Mesenteric fat pad (tissue), 1 donor: Measurements from ENCODE around the gene IGFL4. TPM values are rescaled to one million over a fixed set of nuclear protein-coding genes. Genes with fewer than 3 reads are reported as not detected.

Source experiments
- DNase-seq: peaks from one replicate; pipeline ENCODE4 v3.0.0-alpha.2; 2020; ENCODE audit warnings: low spot score
- microRNA-seq: library from miRNA; unstranded; fragments of <30 nt; microRNA quantifications from one replicate; pipeline ENCODE4 v1.2.0, GENCODE V29; 2020; ENCODE audit warnings: borderline number of aligned reads
- total RNA-seq: library from RNA; stranded (reverse); fragmentation: NEBNext Ultra II Directional; extraction: Animal tissue kit (Norgen Biotek cat#: 25700); gene quantifications from one replicate; pipeline ENCODE4 v1.2.1, GENCODE V29; 2021
- donor health status: DM: yes; HTN: yes; CAD: no.

The IGFL4 gene
- total RNA-seq, 1 donor from 2014 or later: not detected

DNA sequence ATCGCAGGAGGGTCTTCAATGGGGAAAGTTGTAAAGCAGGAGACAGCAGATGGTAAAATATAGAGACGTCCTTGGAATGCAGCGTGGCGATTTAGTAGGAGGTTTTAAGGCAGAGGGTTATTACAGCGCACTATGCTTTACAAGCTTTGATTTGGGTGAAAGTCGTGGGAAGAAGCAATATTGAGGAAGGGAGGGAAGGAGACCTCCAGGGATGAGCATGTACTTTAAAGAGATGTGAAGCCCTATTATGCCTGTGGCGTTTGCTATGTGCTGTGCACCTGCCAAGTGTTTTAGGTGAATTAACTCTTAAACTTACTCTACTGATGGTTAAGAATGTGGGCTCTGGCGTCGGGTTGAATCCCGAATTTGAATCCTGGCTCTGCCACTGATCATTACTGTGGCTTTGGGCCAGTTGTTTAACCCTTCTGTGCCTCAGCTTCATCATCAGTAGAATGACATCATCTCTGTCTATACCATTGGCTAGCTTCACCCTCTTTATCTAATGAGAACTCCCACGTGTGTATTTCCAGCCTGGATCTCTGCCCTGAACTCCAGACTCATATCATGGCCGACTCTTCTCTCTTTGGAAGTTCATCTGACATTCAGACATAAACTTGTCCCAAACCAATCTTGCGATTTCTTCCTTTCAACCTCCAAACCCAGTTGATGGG lies 45.0 kb downstream of the IGFL4 start:
- DNase-seq: no peak

DNA sequence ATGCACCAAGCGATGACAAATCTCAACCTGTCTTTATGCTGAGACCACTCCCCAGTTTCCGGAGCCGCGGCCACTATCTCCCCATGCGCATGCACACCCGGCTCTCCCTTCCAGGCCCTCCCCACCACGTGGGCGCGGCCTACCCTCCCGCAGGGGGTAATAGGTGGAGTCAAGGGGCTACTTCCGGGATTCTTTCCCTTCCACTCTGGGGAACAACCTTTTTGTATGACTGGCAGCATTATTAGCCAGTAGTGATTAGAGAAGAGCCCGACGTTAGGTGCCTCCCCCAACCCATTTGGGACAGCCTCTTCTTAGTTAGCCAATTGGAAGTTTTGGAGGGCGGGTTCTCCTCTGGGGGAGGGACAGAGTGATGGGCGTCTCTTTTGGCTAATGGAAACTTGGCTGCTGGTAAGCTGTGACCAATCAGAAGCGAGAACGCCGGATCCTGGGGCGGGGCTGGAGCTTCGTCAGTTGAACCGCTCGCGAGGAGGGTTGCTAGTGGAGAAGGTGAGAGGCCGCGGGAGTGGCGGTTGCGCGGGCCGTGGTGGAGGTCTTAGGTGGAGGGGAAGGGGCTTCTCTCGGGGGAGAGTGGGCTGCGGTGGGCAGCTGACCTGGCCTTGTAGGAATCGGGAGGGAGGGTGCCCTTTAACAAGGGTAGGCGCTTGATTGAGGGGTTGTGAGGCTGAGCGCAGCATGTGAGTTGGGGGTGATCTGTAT lies 45.6 kb downstream of the IGFL4 start, which contains the start of gene CCDC61:
TSS of gene CCDC61 (plus strand) at position 470 of the 717 bp plus-strand sequence. CDS start 7,552 bp downstream, outside the sequence.
- peak; percentile 97 for DNase-seq

DNA sequence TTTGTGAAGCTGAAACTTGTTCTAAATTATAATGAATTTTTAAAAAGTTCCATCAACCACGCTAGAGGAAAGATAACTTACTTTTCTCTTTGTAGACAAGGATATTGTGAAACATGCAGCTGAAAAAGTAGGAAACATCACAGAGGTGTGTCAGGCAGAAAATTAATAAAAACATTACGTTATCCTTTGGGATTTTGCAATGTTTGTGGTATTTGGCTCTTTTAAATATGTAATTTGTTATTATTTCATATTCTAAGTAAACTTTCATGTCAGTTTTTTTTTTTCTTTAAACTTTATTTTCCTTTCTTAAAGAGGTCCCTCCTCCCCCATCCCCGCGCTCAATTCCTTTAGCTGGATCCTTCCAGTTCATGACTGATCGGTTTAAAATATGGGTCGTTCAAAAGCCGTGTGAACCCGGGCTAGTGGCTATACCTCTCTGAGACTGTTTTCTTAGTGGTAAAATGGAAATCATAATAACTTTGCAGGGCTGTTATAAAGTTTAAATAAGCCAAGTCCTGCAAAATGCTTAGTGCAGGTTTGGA lies 46.3 kb downstream of the IGFL4 start:
- DNase-seq: no peak

DNA sequence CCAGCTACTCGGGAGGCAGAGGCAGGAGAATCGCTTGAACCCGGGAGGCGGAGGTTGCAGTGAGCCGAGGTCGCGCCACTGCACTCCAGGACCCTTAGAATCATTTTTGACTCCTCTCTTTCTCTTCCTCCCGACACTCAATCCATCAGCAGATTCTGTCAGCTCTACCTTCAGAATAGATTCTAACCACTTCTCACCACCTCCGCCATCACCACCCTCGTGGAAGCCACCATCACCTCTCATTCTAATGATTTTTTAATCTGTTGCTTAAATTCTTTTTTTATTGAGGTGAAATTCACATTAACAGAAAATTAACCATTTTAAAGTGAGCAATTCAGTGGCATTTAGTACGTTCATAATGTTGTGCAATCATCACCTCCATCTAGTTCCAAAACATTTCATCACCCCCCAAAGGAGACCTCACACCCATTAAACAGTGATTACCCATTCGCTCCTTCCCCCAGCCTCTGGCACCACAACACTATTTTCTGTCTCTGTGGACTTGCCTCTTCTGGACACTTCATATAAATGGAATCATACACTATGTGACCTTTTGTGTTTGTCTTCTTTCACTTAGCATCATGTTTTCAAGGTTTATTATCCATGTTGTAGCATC lies 50.6 kb downstream of the IGFL4 start:
- DNase-seq: no peak

Small RNA genes lying within 50 kb of the gene (microRNA-seq; reads per million reads assigned to microRNA genes)
- 134 reads per million, percentile 50 among the genes with 10 or more reads in this experiment for gene MIR769

Other genes with a start within 250 kb of the IGFL4 start
- gene DMWD, start 248.2 kb downstream of the IGFL4 start, total RNA-seq: 57.2 TPM
- gene RSPH6A, start 225.7 kb downstream of the IGFL4 start, total RNA-seq: not detected
- 52.8 TPM for gene SYMPK, start 177.9 kb downstream of the IGFL4 start, total RNA-seq
- gene FOXA3, start 176.7 kb downstream of the IGFL4 start, total RNA-seq: not detected
- gene IRF2BP1, start 154.9 kb downstream of the IGFL4 start, total RNA-seq: 14.0 TPM
- 10.2 TPM for gene MYPOP, start 138.4 kb downstream of the IGFL4 start, total RNA-seq
- gene NANOS2, start 126.2 kb downstream of the IGFL4 start, total RNA-seq: not detected
- 15.4 TPM for gene NOVA2, start 67.1 kb downstream of the IGFL4 start, total RNA-seq
- 9.8 TPM for gene CCDC61, start 45.5 kb downstream of the IGFL4 start, total RNA-seq
- 1.6 TPM for gene PGLYRP1, start 17.9 kb downstream of the IGFL4 start, total RNA-seq
- gene IGFL3, start 83.7 kb upstream of the IGFL4 start, total RNA-seq: not detected
- gene IGFL2, start 107.2 kb upstream of the IGFL4 start, total RNA-seq: not detected
- not detected for gene IGFL1, start 188.7 kb upstream of the IGFL4 start, total RNA-seq